DOHH2 (cell line): ENCODE results near the gene CACNA2D2.

Experiments
- H3F3A ChIP-seq: fragments of 200-600 bp; sonication (generic), shearing (Covaris generic); 2 replicates; pipeline ENCODE4 v1.6.0; 2016; ENCODE audit warnings: antibody characterized with exemption, mild to moderate bottlenecking; ENCODE audit not compliant: control insufficient read depth, insufficient read depth
- H3K27ac ChIP-seq: fragments of 200-600 bp; sonication (generic); 2 replicates; pipeline ENCODE4 v1.5.1; 2014; ENCODE audit warnings: low read depth, mild to moderate bottlenecking, low read length, moderate library complexity
- H3K27me3 ChIP-seq: fragments of 200-600 bp; sonication (generic); 2 replicates; pipeline ENCODE4 v1.6.1; 2014; ENCODE audit warnings: mild to moderate bottlenecking, low read length, mixed read lengths; ENCODE audit not compliant: control insufficient read depth
- H3K36me3 ChIP-seq: fragments of 200-600 bp; sonication (generic); 2 replicates; pipeline ENCODE4 v1.6.1; 2014; ENCODE audit warnings: mild to moderate bottlenecking, low read length, moderate library complexity, mixed read lengths; ENCODE audit not compliant: control insufficient read depth
- H3K4me1 ChIP-seq: fragments of 200-600 bp; sonication (generic); 2 replicates; pipeline ENCODE4 v1.6.1; 2014; ENCODE audit warnings: mild to moderate bottlenecking, low read length, mixed read lengths; ENCODE audit not compliant: control insufficient read depth
- H3K4me2 ChIP-seq: fragments of 200-600 bp; sonication (generic); 2 replicates; pipeline ENCODE4 v1.6.0; 2014; ENCODE audit warnings: mild to moderate bottlenecking, low read length, moderate library complexity
- H3K4me3 ChIP-seq: fragments of 200-600 bp; sonication (generic); 2 replicates; pipeline ENCODE4 v1.5.1; 2014; ENCODE audit warnings: mild to moderate bottlenecking, low read length, mixed read lengths
- H3K79me2 ChIP-seq: fragments of 200-600 bp; sonication (generic); 2 replicates; pipeline ENCODE4 v1.6.1; 2014; ENCODE audit warnings: mild to moderate bottlenecking, low read length, mixed read lengths; ENCODE audit not compliant: control insufficient read depth
- H3K9me2 ChIP-seq: fragments of 200-600 bp; sonication (generic); replicated peaks from 2 replicates; pipeline ENCODE4 v1.6.1; 2014; ENCODE audit warnings: mild to moderate bottlenecking, low read length, mixed read lengths; ENCODE audit not compliant: control insufficient read depth
- H3K9me3 ChIP-seq: fragments of 200-600 bp; sonication (generic); 2 replicates; pipeline ENCODE4 v1.6.1; 2014; ENCODE audit warnings: antibody characterized with exemption, low read length, mixed read lengths; ENCODE audit not compliant: control insufficient read depth, insufficient read depth
- H4K20me1 ChIP-seq: fragments of 200-600 bp; sonication (generic); 2 replicates; pipeline ENCODE4 v1.6.0; 2014; ENCODE audit warnings: low read depth, mild to moderate bottlenecking, antibody characterized with exemption, low read length, moderate library complexity; ENCODE audit not compliant: control insufficient read depth, insufficient read depth
- EZH2phosphoT487 ChIP-seq: fragments of 200-600 bp; sonication (generic); IDR thresholded peaks from 2 replicates; pipeline ENCODE4 v1.6.1; 2017; ENCODE audit warnings: borderline replicate concordance, mild to moderate bottlenecking, antibody characterized with exemption, low read length, moderate library complexity, mixed read lengths
- TF ChIP-seq, protein P1 (sequence below): fragments of 200-600 bp; sonication (generic); IDR thresholded peaks from one replicate; pipeline ENCODE4 v1.5.1; 2014; ENCODE audit warnings: antibody characterized with exemption, mild to moderate bottlenecking, low read depth, low read length; ENCODE audit not compliant: poor library complexity, severe bottlenecking

CACNA2D2 gene

DNA sequence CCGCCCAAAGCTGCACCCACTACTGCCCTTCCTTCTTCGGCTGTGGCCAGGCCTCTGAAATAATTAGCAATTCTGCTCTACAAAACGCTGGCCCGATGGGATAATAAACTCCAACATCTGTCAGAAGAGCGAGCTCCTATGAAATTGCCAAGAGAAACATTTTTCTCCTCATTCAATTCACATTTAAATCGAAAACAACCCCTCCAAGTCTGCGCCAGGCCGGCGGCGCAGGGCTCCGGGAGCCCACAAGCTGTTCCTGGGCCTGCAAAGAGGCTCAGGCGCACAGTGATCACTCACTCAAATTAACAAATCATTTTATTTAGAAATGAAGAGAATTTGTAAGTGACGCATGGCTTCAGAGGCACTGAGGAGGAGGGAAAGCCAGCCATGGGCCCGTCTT, 88.8 kb downstream of the CACNA2D2 start:
- H4K20me1 ChIP-seq = no peaks in the 10 kb centered on the region
- no peak overlapping the region for H3K4me2 ChIP-seq
- no peaks in the 10 kb centered on the region for H3K79me2 ChIP-seq
- 0 out of 2 replicates have a peak, but pooled peaks cover 3% of the 10 kb centered on the region for H3K27me3 ChIP-seq
- H3K4me3 ChIP-seq = no peak overlapping the region
- H3F3A ChIP-seq = no peaks in the 10 kb centered on the region
- no peaks in the 10 kb centered on the region for H3K4me1 ChIP-seq
- H3K27ac ChIP-seq = no peak overlapping the region
- H3K9me2 ChIP-seq = no peaks in the 10 kb centered on the region
- H3K36me3 ChIP-seq = no peaks in the 10 kb centered on the region
- TF ChIP-seq EZH2phosphoT487 = no peak
- TF ChIP-seq, protein P1, sequence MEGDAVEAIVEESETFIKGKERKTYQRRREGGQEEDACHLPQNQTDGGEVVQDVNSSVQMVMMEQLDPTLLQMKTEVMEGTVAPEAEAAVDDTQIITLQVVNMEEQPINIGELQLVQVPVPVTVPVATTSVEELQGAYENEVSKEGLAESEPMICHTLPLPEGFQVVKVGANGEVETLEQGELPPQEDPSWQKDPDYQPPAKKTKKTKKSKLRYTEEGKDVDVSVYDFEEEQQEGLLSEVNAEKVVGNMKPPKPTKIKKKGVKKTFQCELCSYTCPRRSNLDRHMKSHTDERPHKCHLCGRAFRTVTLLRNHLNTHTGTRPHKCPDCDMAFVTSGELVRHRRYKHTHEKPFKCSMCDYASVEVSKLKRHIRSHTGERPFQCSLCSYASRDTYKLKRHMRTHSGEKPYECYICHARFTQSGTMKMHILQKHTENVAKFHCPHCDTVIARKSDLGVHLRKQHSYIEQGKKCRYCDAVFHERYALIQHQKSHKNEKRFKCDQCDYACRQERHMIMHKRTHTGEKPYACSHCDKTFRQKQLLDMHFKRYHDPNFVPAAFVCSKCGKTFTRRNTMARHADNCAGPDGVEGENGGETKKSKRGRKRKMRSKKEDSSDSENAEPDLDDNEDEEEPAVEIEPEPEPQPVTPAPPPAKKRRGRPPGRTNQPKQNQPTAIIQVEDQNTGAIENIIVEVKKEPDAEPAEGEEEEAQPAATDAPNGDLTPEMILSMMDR = no peak
- no peaks in the 10 kb centered on the region for H3K9me3 ChIP-seq

DNA sequence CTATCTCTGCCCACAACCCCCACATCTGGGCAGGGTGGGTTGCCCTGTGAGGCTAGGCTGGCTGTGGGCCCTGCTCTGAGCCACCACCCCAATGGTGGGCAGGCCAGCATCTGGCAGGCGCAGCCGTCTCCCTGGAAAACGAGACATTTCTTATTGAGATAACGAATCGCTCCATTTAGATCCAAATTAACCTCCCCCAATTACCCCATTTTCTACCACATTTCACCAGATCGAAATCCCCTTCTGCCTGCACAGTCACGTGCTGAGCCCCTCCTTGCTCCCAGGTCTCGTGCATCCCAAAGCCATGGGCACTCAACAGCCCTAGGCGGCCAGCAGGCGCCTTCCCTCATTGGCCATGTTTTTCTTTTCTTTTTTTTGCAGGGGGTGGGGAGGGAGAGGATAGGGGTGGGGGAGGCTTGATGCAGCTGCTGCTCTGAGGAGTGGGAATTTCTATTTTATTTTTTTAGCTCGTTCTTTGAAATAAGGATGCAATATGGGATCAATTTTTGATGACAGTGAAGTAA, 91.1 kb downstream of the CACNA2D2 start:
- TF ChIP-seq, protein P1 = no peak
- TF ChIP-seq EZH2phosphoT487 = no peak
- H3K79me2 ChIP-seq = no peaks in the 10 kb centered on the region
- H4K20me1 ChIP-seq = no peaks in the 10 kb centered on the region
- no peaks in the 10 kb centered on the region for H3K9me3 ChIP-seq
- H3K4me1 ChIP-seq = no peaks in the 10 kb centered on the region
- no peaks in the 10 kb centered on the region for H3K9me2 ChIP-seq
- H3K36me3 ChIP-seq = no peaks in the 10 kb centered on the region
- no peaks in the 10 kb centered on the region for H3K27me3 ChIP-seq
- H3K27ac ChIP-seq = no peak overlapping the region
- no peak overlapping the region for H3K4me3 ChIP-seq
- no peaks in the 10 kb centered on the region for H3F3A ChIP-seq
- no peak overlapping the region for H3K4me2 ChIP-seq

- H3K4me3 ChIP-seq = no peak overlapping the region
- H3K9me2 ChIP-seq = no peaks in the 10 kb centered on the region
- H3K27ac ChIP-seq = no peak overlapping the region
- H3K9me3 ChIP-seq = no peaks in the 10 kb centered on the region
- H3K27me3 ChIP-seq = no peaks in the 10 kb centered on the region
- H3F3A ChIP-seq = no peaks in the 10 kb centered on the region
- no peaks in the 10 kb centered on the region for H4K20me1 ChIP-seq
- no peaks in the 10 kb centered on the region for H3K4me1 ChIP-seq
- no peaks in the 10 kb centered on the region for H3K79me2 ChIP-seq
- TF ChIP-seq, protein P1 = no peak
- no peak for TF ChIP-seq EZH2phosphoT487
- no peaks in the 10 kb centered on the region for H3K36me3 ChIP-seq
- H3K4me2 ChIP-seq = no peak overlapping the region
Observed at GRCh38 chr3:50411229-50411628, 92.2 kb downstream of the CACNA2D2 start.
